Endothelial cell (in vitro differentiated cells): ENCODE data around the gene TASL. TPM values are rescaled to one million over a fixed set of nuclear protein-coding genes. Genes with fewer than 3 reads are reported as not detected.

ENCODE experiments used
- DNase-seq: peaks from one replicate; pipeline ENCODE4 v3.0.0; 2021; ENCODE audit warnings: low spot score
- H3K27ac Mint-ChIP-seq: one replicate; pipeline ENCODE4 v1.8.0; 2021; ENCODE audit warnings: mixed read lengths, inconsistent platforms; ENCODE audit not compliant: unreplicated experiment
- H3K27me3 Mint-ChIP-seq: one replicate; pipeline ENCODE4 v1.8.0; 2021; ENCODE audit warnings: mild to moderate bottlenecking, moderate library complexity, mixed read lengths, inconsistent platforms; ENCODE audit not compliant: unreplicated experiment
- H3K36me3 Mint-ChIP-seq: one replicate; pipeline ENCODE4 v1.8.0; 2021; ENCODE audit warnings: mild to moderate bottlenecking, low read depth, mixed read lengths, inconsistent platforms; ENCODE audit not compliant: unreplicated experiment
- H3K4me1 Mint-ChIP-seq: one replicate; pipeline ENCODE4 v1.8.0; 2021; ENCODE audit warnings: mild to moderate bottlenecking, mixed read lengths, inconsistent platforms; ENCODE audit not compliant: unreplicated experiment
- H3K4me3 Mint-ChIP-seq: one replicate; pipeline ENCODE4 v1.8.0; 2021; ENCODE audit warnings: mild to moderate bottlenecking, mixed read lengths, inconsistent platforms; ENCODE audit not compliant: unreplicated experiment
- H3K9me3 Mint-ChIP-seq: one replicate; pipeline ENCODE4 v1.8.0; 2021; ENCODE audit warnings: mixed read lengths, inconsistent platforms; ENCODE audit not compliant: unreplicated experiment
- total RNA-seq: library from RNA; stranded (reverse); fragmentation: NEBNext Ultra II Directional; extraction: Animal tissue kit (Norgen Biotek cat#: 25700); gene quantifications from one replicate; pipeline ENCODE4 v1.2.1, GENCODE V29; 2021; ENCODE audit not compliant: unreplicated experiment
- TF ChIP-seq, protein P1 (sequence below): fragments of 200-600 bp; sonication (generic); IDR thresholded peaks from one replicate; pipeline ENCODE4 v1.5.0; 2021; ENCODE audit warnings: antibody characterized with exemption; ENCODE audit not compliant: unreplicated experiment

TASL gene
- total RNA-seq, 1 donor from 2014 or later, result not detected

- H3K9me3 Mint-ChIP-seq, result no peaks in the 10 kb centered on the region
- no peak overlapping the region for H3K27ac Mint-ChIP-seq
- H3K36me3 Mint-ChIP-seq, result no peaks in the 10 kb centered on the region
- H3K27me3 Mint-ChIP-seq, result no peaks in the 10 kb centered on the region
- H3K4me1 Mint-ChIP-seq, result no peaks in the 10 kb centered on the region
- H3K4me3 Mint-ChIP-seq, result no peak overlapping the region
- DNase-seq, result no peak
- TF ChIP-seq, protein P1, sequence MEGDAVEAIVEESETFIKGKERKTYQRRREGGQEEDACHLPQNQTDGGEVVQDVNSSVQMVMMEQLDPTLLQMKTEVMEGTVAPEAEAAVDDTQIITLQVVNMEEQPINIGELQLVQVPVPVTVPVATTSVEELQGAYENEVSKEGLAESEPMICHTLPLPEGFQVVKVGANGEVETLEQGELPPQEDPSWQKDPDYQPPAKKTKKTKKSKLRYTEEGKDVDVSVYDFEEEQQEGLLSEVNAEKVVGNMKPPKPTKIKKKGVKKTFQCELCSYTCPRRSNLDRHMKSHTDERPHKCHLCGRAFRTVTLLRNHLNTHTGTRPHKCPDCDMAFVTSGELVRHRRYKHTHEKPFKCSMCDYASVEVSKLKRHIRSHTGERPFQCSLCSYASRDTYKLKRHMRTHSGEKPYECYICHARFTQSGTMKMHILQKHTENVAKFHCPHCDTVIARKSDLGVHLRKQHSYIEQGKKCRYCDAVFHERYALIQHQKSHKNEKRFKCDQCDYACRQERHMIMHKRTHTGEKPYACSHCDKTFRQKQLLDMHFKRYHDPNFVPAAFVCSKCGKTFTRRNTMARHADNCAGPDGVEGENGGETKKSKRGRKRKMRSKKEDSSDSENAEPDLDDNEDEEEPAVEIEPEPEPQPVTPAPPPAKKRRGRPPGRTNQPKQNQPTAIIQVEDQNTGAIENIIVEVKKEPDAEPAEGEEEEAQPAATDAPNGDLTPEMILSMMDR, result no peak
Observed at GRCh38 chrX:30618160-30618765, 40.7 kb upstream of the TASL start.

DNA sequence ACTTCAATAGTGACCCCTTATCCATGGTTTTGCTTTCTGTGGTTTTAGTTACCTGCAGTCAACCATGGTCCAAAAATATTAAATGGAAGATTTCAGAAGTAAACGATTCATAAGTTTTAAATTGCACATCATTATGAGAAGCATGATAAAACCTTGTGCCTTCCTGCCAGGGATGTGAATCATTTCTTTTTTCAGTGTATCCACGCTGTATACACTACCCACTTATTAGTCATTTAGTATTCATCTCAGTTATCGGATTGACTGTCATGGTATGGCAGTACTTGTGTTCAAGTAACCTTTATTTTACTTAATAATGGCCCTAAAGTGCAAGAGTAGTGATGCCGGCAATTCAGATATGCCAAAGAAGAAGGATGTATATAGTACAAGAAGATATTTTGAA lies 37.7 kb upstream of the TASL start:
- Mint-ChIP-seq H3K36me3 (no peaks in the 10 kb centered on the region), H3K27ac (no peak overlapping the region), H3K27me3 (no peaks in the 10 kb centered on the region), H3K9me3 (no peaks in the 10 kb centered on the region), H3K4me3 (no peak overlapping the region), H3K4me1 (no peaks in the 10 kb centered on the region)
- no peak for DNase-seq
- TF ChIP-seq, protein P1, result no peak

DNA sequence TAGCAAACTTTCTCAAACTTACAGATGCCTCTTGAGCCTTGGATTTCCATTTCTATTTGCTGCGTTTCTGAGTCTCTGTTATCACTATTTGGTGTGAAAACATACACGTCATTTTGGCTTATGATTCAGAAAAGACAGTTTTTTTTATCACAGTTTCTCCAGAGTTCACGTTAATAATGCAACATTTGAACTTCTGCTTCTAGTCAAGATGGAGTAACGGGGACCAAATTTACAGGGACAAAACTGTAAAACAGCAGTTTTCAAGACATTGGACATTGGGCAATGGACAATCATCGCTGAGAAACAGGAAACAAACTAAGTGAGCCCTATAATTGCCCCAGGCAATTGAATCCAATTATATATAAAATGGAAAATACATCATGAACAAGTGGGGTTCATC lies 36.2 kb upstream of the TASL start:
- Mint-ChIP-seq H3K27me3 (no peaks in the 10 kb centered on the region), H3K27ac (no peak overlapping the region), H3K9me3 (no peaks in the 10 kb centered on the region), H3K4me1 (no peaks in the 10 kb centered on the region), H3K36me3 (no peaks in the 10 kb centered on the region), H3K4me3 (no peak overlapping the region)
- no peak for DNase-seq
- TF ChIP-seq, protein P1, result no peak

DNA sequence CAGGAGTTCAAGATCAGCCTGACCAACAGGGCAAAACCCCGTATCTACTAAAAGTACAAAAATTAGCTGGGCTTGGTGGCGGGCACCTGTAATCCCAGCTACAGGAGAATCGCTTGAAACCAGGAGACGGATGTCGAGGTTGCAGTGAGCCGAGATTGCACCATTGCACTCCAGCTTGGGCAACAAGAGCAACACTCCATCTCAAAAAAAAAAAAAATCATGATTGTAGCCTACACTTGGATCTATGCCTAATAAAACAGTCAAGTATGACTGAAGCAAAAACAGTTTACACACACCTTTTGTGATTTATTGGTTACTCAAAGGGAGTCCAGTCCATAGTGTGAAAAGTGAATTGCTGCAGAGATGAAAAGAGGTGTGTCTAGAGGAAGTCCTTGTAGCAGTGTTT lies 34.7 kb upstream of the TASL start:
- no peak for DNase-seq
- no peaks in the 10 kb centered on the region for H3K27me3 Mint-ChIP-seq
- TF ChIP-seq, protein P1, result no peak
- H3K27ac Mint-ChIP-seq, result no peak overlapping the region
- no peaks in the 10 kb centered on the region for H3K4me1 Mint-ChIP-seq
- no peaks in the 10 kb centered on the region for H3K36me3 Mint-ChIP-seq
- no peaks in the 10 kb centered on the region for H3K9me3 Mint-ChIP-seq
- H3K4me3 Mint-ChIP-seq, result no peak overlapping the region

GRCh38 chrX:30610026-30610425 lies 32.5 kb upstream of the TASL start:
- H3K36me3 Mint-ChIP-seq, result no peaks in the 10 kb centered on the region
- TF ChIP-seq, protein P1, result no peak
- DNase-seq, result no peak
- H3K9me3 Mint-ChIP-seq, result no peaks in the 10 kb centered on the region
- H3K27ac Mint-ChIP-seq, result no peak overlapping the region
- H3K4me3 Mint-ChIP-seq, result no peak overlapping the region
- H3K27me3 Mint-ChIP-seq, result no peaks in the 10 kb centered on the region
- no peaks in the 10 kb centered on the region for H3K4me1 Mint-ChIP-seq
